ENCODE results near the gene PPP1R3G.

- TF ChIP-seq PPARA (CRISPR knock-in tag; IDR thresholded peaks at IDR 0.05; ENCODE audit: borderline replicate concordance) (no peak), PATZ1 (CRISPR knock-in tag; IDR thresholded peaks at IDR 0.05; ENCODE audit: borderline replicate concordance) (no peak), CSRNP3 (CRISPR knock-in tag; IDR thresholded peaks at IDR 0.05) (no peak), RARB (CRISPR knock-in tag; IDR thresholded peaks at IDR 0.05) (no peak), POU6F1 (CRISPR knock-in tag; IDR thresholded peaks at IDR 0.05; ENCODE audit: borderline replicate concordance, low read depth) (no peak), TSHZ2 (CRISPR knock-in tag; IDR thresholded peaks at IDR 0.05) (no peak), BACH2 (CRISPR knock-in tag; IDR thresholded peaks at IDR 0.05; ENCODE audit: borderline replicate concordance) (no peak), TCF4 (CRISPR knock-in tag; IDR thresholded peaks at IDR 0.05; ENCODE audit: borderline replicate concordance) (no peak), ZNF70 (CRISPR knock-in tag; IDR thresholded peaks at IDR 0.05) (no peak), CSDC2 (CRISPR knock-in tag; IDR thresholded peaks at IDR 0.05) (no peak), ZFP30 (CRISPR knock-in tag; IDR thresholded peaks at IDR 0.05) (no peak), ISL1 (CRISPR knock-in tag; IDR thresholded peaks at IDR 0.05) (no peak)
These were observed 20.0 kb downstream of the PPP1R3G start for GRCh38 chr6:5105146-5105545.

All from SK-N-SH treated with all-trans-retinoic acid at 6 μM for 48 hours (cell line).